IMR-90 (cell line): ENCODE results near the gene BTBD9. TPM values are rescaled to one million over a fixed set of nuclear protein-coding genes. Genes with fewer than 3 reads are reported as not detected.

Experiments
- ATAC-seq: fragments of 200-7000 bp; cut with Tn5 transposase; 2 replicates; pipeline ENCODE4 v1.9.1; 2020; ENCODE audit warnings: low read depth, mild to moderate bottlenecking, moderate library complexity
- BruUV-seq: library from RNA; stranded (reverse); fragments of 400-500 nt; replicated peaks from 2 replicates; lab custom pipeline; 2021; lab: Mats Ljungman, UMichigan
- CTCF ChIA-PET: fragments of 300-600 bp; formaldehyde crosslinking; extraction: SDS; loops from one replicate; lab custom pipeline; 2021; ENCODE audit warnings: antibody characterized with exemption; lab: Yijun Ruan, JAX
- POLR2A ChIA-PET: fragments of 300-600 bp; sonication (Branson Sonifier 250); formaldehyde crosslinking; loops from one replicate; lab custom pipeline; 2022; ENCODE audit warnings: antibody characterized with exemption; ENCODE audit not compliant: unreplicated experiment; lab: Charles Lee
- DNase-seq: peaks from one replicate; pipeline ENCODE4 v3.0.0; 2013
- H2AFZ ChIP-seq: replicated peaks from 2 replicates; pipeline ENCODE3; 2013; ENCODE audit warnings: low read length, mild to moderate bottlenecking; ENCODE audit not compliant: poor library complexity
- H2AK5ac ChIP-seq: 2 replicates; pipeline ENCODE4 v1.6.1; 2013; ENCODE audit warnings: low read depth, low read length, inconsistent platforms
- H2AK9ac ChIP-seq: replicated peaks from 2 replicates; pipeline ENCODE3; 2013; ENCODE audit warnings: mild to moderate bottlenecking, low read depth, low read length, moderate library complexity; ENCODE audit not compliant: poor library complexity
- H2BK120ac ChIP-seq: 2 replicates; pipeline ENCODE4 v1.6.1; 2013; ENCODE audit warnings: low read depth, low read length, inconsistent platforms
- H2BK15ac ChIP-seq: 3 replicates; pipeline ENCODE4 v1.6.1; 2013; ENCODE audit warnings: low read depth, low read length, inconsistent platforms
- H2BK20ac ChIP-seq: 2 replicates; pipeline ENCODE4 v1.6.1; 2013; ENCODE audit warnings: low read depth, mild to moderate bottlenecking, inconsistent platforms, low read length, moderate library complexity
- H2BK5ac ChIP-seq: 2 replicates; pipeline ENCODE4 v1.6.1; 2013; ENCODE audit warnings: mild to moderate bottlenecking, low read depth, low read length, inconsistent platforms; ENCODE audit not compliant: poor library complexity, severe bottlenecking
- H3K14ac ChIP-seq: replicated peaks from 2 replicates; pipeline ENCODE4 v1.6.1; 2013; ENCODE audit warnings: low read depth, low read length, inconsistent platforms
- H3K18ac ChIP-seq: 2 replicates; pipeline ENCODE4 v1.6.1; 2013; ENCODE audit warnings: low read depth, low read length, control low read depth
- H3K23ac ChIP-seq: 2 replicates; pipeline ENCODE4 v1.6.1; 2013; ENCODE audit warnings: low read depth, low read length, inconsistent platforms
- H3K27ac ChIP-seq: 2 replicates; pipeline ENCODE4 v1.5.1; 2013; ENCODE audit warnings: mild to moderate bottlenecking, control low read depth, low read length; ENCODE audit not compliant: insufficient read depth
- H3K27me3 ChIP-seq: 2 replicates; pipeline ENCODE4 v1.6.1; 2013; ENCODE audit warnings: low read length; ENCODE audit not compliant: control insufficient read depth, insufficient read depth
- H3K36me3 ChIP-seq: 2 replicates; pipeline ENCODE4 v1.6.1; 2013; ENCODE audit warnings: low read length, mixed read lengths; ENCODE audit not compliant: control insufficient read depth, insufficient read depth
- H3K4ac ChIP-seq: 2 replicates; pipeline ENCODE4 v1.6.1; 2013; ENCODE audit warnings: low read depth, low read length, inconsistent platforms
- H3K4me1 ChIP-seq: 2 replicates; pipeline ENCODE4 v1.6.1; 2013; ENCODE audit warnings: low read length, mixed read lengths; ENCODE audit not compliant: control insufficient read depth, insufficient read depth
- H3K4me2 ChIP-seq: 2 replicates; pipeline ENCODE4 v1.6.1; 2013; ENCODE audit warnings: low read depth, mild to moderate bottlenecking, control low read depth, low read length, moderate library complexity
- H3K4me3 ChIP-seq: 2 replicates; pipeline ENCODE4 v1.5.1; 2013; ENCODE audit warnings: low read depth, mild to moderate bottlenecking, control low read depth, low read length, moderate library complexity; ENCODE audit not compliant: insufficient read depth
- H3K56ac ChIP-seq: 2 replicates; pipeline ENCODE4 v1.6.1; 2013; ENCODE audit warnings: low read length, inconsistent platforms; ENCODE audit not compliant: insufficient read depth; ENCODE audit errors: extremely low read depth
- H3K79me1 ChIP-seq, 2 experiments: 2 replicates each; pipeline ENCODE4 v1.6.1; 2013; ENCODE audit warnings: low read length in 2 of 2, inconsistent platforms in 1 of 2, low read depth in 1 of 2
- H3K9ac ChIP-seq: 2 replicates; pipeline ENCODE4 v1.6.1; 2013; ENCODE audit warnings: low read depth, low read length, control low read depth
- H3K9me1 ChIP-seq: 2 replicates; pipeline ENCODE4 v1.6.1; 2013; ENCODE audit warnings: low read length, inconsistent platforms; ENCODE audit not compliant: insufficient read depth
- H3K9me3 ChIP-seq: 2 replicates; pipeline ENCODE4 v1.6.1; 2013; ENCODE audit warnings: low read length; ENCODE audit not compliant: control insufficient read depth, insufficient read depth
- H4K20me1 ChIP-seq: 2 replicates; pipeline ENCODE4 v1.6.1; 2013; ENCODE audit warnings: low read length, inconsistent platforms; ENCODE audit not compliant: insufficient read depth
- H4K5ac ChIP-seq: 2 replicates; pipeline ENCODE4 v1.6.1; 2013; ENCODE audit warnings: mild to moderate bottlenecking, low read depth, low read length, control low read depth
- H4K8ac ChIP-seq, 2 experiments: 2 replicates each; pipeline ENCODE4 v1.6.1; 2013; ENCODE audit warnings: low read depth in 2 of 2, low read length in 2 of 2, control low read depth in 1 of 2, inconsistent platforms in 1 of 2
- H4K91ac ChIP-seq: 2 replicates; pipeline ENCODE4 v1.6.1; 2013; ENCODE audit warnings: low read depth, low read length, inconsistent platforms; ENCODE audit not compliant: insufficient read depth
- BHLHE40 ChIP-seq: fragments of 150-350 bp; IDR thresholded peaks from 2 replicates; pipeline ENCODE4 v1.6.1; 2016; ENCODE audit warnings: mild to moderate bottlenecking, low read depth, low read length
- CEBPB ChIP-seq: IDR thresholded peaks from 2 replicates; pipeline ENCODE4 v1.6.1; 2012; ENCODE audit warnings: low read depth, low read length, improper control_type of control experiment
- CHD1 ChIP-seq: IDR thresholded peaks from 2 replicates; pipeline ENCODE4 v1.6.1; 2012; ENCODE audit warnings: low read depth, low read length, improper control_type of control experiment
- FOS ChIP-seq: fragments of 150-350 bp; IDR thresholded peaks from 2 replicates; pipeline ENCODE4 v1.6.1; 2016; ENCODE audit warnings: low read depth, low read length
- MAFK ChIP-seq: IDR thresholded peaks from 2 replicates; pipeline ENCODE4 v1.6.1; 2012; ENCODE audit warnings: low read depth, low read length, improper control_type of control experiment
- MAZ ChIP-seq: IDR thresholded peaks from 2 replicates; pipeline ENCODE4 v1.6.1; 2012; ENCODE audit warnings: low read depth, mild to moderate bottlenecking, low read length, improper control_type of control experiment, moderate library complexity, borderline replicate concordance
- MXI1 ChIP-seq: IDR thresholded peaks from 2 replicates; pipeline ENCODE4 v1.6.1; 2012; ENCODE audit warnings: low read depth, mild to moderate bottlenecking, low read length, moderate library complexity, borderline replicate concordance
- NFE2L2 ChIP-seq: fragments of 150-350 bp; IDR thresholded peaks from 2 replicates; pipeline ENCODE4 v1.6.1; 2016; ENCODE audit warnings: low read depth, mild to moderate bottlenecking, low read length
- POLR2A ChIP-seq: IDR thresholded peaks from 2 replicates; pipeline ENCODE4 v1.6.1; 2012; ENCODE audit warnings: mild to moderate bottlenecking, low read depth, low read length
- RAD21 ChIP-seq: IDR thresholded peaks from 2 replicates; pipeline ENCODE4 v1.6.1; 2012; ENCODE audit warnings: low read length, improper control_type of control experiment
- RCOR1 ChIP-seq: IDR thresholded peaks from 2 replicates; pipeline ENCODE4 v1.6.1; 2012; ENCODE audit warnings: mild to moderate bottlenecking, low read length, improper control_type of control experiment; ENCODE audit not compliant: insufficient replicate concordance
- RFX5 ChIP-seq: IDR thresholded peaks from 2 replicates; pipeline ENCODE4 v1.8.0; 2012; ENCODE audit warnings: low read depth, mild to moderate bottlenecking, low read length, moderate library complexity
- SMC3 ChIP-seq: fragments of 150-350 bp; IDR thresholded peaks from 2 replicates; pipeline ENCODE4 v1.6.1; 2016; ENCODE audit warnings: low read depth, mild to moderate bottlenecking, antibody characterized with exemption, low read length, moderate library complexity
- WGBS, 2 experiments: methylation state at CpG; one replicate each; pipeline versions ENCODE4 v1.1.5 to v1.1.7; 2013; ENCODE audit warnings: missing lambda C conversion rate in 2 of 2; ENCODE audit not compliant: insufficient read length in 1 of 2; ENCODE audit errors: extremely low coverage in 2 of 2; 5-methylcytosine and 5-hydroxymethylcytosine counted together
- dilution Hi-C: fragments of 300-500 bp; cut with HindIII; formaldehyde crosslinking; loops from one replicate; pipeline ENCODE4 v1.14.3; 2018; ENCODE audit warnings: low sequenced_read_pairs; ENCODE audit not compliant: unreplicated experiment
- in situ Hi-C: fragments of 300-500 bp; cut with MboI; formaldehyde crosslinking; loops from 3 replicates; pipeline ENCODE4 v1.14.3; 2019; ENCODE audit warnings: low sequenced_read_pairs, inconsistent platforms, mixed read lengths
- intact Hi-C: fragments of 100-400 bp; cut with micrococcal nuclease; formaldehyde crosslinking; loops from 2 replicates; pipeline ENCODE4 v1.10.0; 2022
- polyA plus RNA-seq, 3 experiments: library from polyadenylated mRNA; depleted of rRNA; stranded (reverse); fragments of >200 nt; gene quantifications; 2 replicates each; pipeline ENCODE4 v1.2.3, GENCODE V29; 2012; ENCODE audit warnings: low replicate concordance in 1 of 3
- total RNA-seq: library from RNA; depleted of rRNA; stranded (reverse); fragments of >200 nt; gene quantifications from 2 replicates; pipeline ENCODE4 v1.2.3, GENCODE V29; 2012
- TF ChIP-seq, protein P1 (sequence below): conservative IDR thresholded peaks from 2 replicates; pipeline ENCODE4 v1.5.1; 2012; ENCODE audit warnings: mild to moderate bottlenecking, low read depth, low read length, improper control_type of control experiment
- TF ChIP-seq, protein P2 (sequence below): fragments of 150-350 bp; IDR thresholded peaks from 2 replicates; pipeline ENCODE4 v1.6.1; 2016; ENCODE audit warnings: low read depth, mild to moderate bottlenecking, low read length, moderate library complexity, borderline replicate concordance
- TF ChIP-seq, protein P3 (sequence below): fragments of 150-350 bp; IDR thresholded peaks from 2 replicates; pipeline ENCODE4 v1.6.1; 2017; ENCODE audit warnings: mild to moderate bottlenecking, antibody characterized with exemption, low read length, low read depth

The BTBD9 gene
- total and polyA plus RNA-seq, 2 of the 4 experiments (the other 2 are of a cell fraction): 4.1 to 22.0 TPM

DNA sequence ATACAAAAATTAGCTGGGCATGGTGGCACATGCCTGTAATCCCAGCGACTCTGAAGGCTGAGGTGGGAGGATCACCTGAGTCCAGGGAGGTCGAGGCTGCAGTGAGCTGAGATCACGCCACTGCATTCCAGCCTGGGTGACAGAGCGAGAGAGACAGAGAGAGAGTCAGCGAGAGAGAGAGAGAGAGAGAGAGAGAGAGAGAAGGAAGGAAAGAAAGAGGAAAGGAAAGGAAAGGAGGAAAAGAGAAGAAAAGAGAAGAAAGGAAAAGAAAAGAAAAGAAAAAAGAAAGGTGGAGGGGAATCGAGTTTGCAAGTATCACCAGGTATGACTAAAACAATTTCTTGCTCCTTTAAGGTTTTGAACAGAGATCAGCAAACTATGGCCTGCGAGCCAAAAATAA, 152.3 kb downstream of the BTBD9 start:
- WGBS, 2 experiments: 84 to 100% methylated on average over 1 to 3 of the region's 7 CpGs
- no peak overlapping the region for H4K8ac ChIP-seq
- no peak overlapping the region for H3K14ac ChIP-seq
- H3K79me1 ChIP-seq: 0 out of 4 replicates have a peak, but pooled peaks cover 0 to 4% of the 10 kb centered on the region in 2 experiments
- dilution Hi-C loops (no loop called here), intact Hi-C loops (no loop called here), in situ Hi-C loops (no loop called here)
- no peak for ATAC-seq
- no peaks in the 10 kb centered on the region for H3K4me1 ChIP-seq
- ChIA-PET POLR2A (no interaction called here), CTCF (no interaction called here)
- TF ChIP-seq CHD1 (no peak), MXI1 (no peak), RFX5 (no peak), BHLHE40 (no peak), MAZ (no peak), POLR2A (no peak), SMC3 (no peak), MAFK (no peak), CEBPB (no peak), RCOR1 (no peak), FOS (no peak), NFE2L2 (no peak), RAD21 (no peak)
- TF ChIP-seq, protein P1, sequence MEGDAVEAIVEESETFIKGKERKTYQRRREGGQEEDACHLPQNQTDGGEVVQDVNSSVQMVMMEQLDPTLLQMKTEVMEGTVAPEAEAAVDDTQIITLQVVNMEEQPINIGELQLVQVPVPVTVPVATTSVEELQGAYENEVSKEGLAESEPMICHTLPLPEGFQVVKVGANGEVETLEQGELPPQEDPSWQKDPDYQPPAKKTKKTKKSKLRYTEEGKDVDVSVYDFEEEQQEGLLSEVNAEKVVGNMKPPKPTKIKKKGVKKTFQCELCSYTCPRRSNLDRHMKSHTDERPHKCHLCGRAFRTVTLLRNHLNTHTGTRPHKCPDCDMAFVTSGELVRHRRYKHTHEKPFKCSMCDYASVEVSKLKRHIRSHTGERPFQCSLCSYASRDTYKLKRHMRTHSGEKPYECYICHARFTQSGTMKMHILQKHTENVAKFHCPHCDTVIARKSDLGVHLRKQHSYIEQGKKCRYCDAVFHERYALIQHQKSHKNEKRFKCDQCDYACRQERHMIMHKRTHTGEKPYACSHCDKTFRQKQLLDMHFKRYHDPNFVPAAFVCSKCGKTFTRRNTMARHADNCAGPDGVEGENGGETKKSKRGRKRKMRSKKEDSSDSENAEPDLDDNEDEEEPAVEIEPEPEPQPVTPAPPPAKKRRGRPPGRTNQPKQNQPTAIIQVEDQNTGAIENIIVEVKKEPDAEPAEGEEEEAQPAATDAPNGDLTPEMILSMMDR: no peak
- TF ChIP-seq, protein P2, sequence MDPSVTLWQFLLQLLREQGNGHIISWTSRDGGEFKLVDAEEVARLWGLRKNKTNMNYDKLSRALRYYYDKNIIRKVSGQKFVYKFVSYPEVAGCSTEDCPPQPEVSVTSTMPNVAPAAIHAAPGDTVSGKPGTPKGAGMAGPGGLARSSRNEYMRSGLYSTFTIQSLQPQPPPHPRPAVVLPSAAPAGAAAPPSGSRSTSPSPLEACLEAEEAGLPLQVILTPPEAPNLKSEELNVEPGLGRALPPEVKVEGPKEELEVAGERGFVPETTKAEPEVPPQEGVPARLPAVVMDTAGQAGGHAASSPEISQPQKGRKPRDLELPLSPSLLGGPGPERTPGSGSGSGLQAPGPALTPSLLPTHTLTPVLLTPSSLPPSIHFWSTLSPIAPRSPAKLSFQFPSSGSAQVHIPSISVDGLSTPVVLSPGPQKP: no peak
- TF ChIP-seq, protein P3, sequence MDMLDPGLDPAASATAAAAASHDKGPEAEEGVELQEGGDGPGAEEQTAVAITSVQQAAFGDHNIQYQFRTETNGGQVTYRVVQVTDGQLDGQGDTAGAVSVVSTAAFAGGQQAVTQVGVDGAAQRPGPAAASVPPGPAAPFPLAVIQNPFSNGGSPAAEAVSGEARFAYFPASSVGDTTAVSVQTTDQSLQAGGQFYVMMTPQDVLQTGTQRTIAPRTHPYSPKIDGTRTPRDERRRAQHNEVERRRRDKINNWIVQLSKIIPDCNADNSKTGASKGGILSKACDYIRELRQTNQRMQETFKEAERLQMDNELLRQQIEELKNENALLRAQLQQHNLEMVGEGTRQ: no peak
- H2AK5ac ChIP-seq: no peak overlapping the region
- H3K4ac ChIP-seq: no peak overlapping the region
- DNase-seq: no peak
- H4K20me1 ChIP-seq: no peaks in the 10 kb centered on the region
- no peak overlapping the region for H3K4me3 ChIP-seq
- no peak overlapping the region for H3K27ac ChIP-seq
- H2BK5ac ChIP-seq: no peak overlapping the region
- no TSS peak for BruUV-seq
- no peak overlapping the region for H2AFZ ChIP-seq
- no peak overlapping the region for H2BK15ac ChIP-seq
- H3K27me3 ChIP-seq: no peaks in the 10 kb centered on the region
- H3K36me3 ChIP-seq: no peaks in the 10 kb centered on the region
- 0 out of 2 replicates have a peak, but pooled peaks cover 6% of the 10 kb centered on the region for H3K9me1 ChIP-seq
- H3K23ac ChIP-seq: no peak overlapping the region
- no peak overlapping the region for H3K56ac ChIP-seq
- H4K5ac ChIP-seq: no peak overlapping the region
- H2BK20ac ChIP-seq: no peak overlapping the region
- no peak overlapping the region for H3K4me2 ChIP-seq
- no peak overlapping the region for H2BK120ac ChIP-seq
- H3K9me3 ChIP-seq: no peaks in the 10 kb centered on the region
- H3K18ac ChIP-seq: no peak overlapping the region
- H3K9ac ChIP-seq: no peak overlapping the region
- H2AK9ac ChIP-seq: no peak overlapping the region
- no peak overlapping the region for H4K91ac ChIP-seq
